H1 (cell line): Measurements from ENCODE around the gene MTX3. TPM values are rescaled to one million over a fixed set of nuclear protein-coding genes. Genes with fewer than 3 reads are reported as not detected.

Experiments used
- GTF2F1 ChIP-seq: IDR thresholded peaks from 2 replicates; pipeline ENCODE4 v1.6.1; 2012; ENCODE audit warnings: low read depth, low read length, improper control_type of control experiment, borderline replicate concordance
- NRF1 ChIP-seq: IDR thresholded peaks from 2 replicates; pipeline ENCODE4 v1.6.1; 2011; ENCODE audit warnings: mild to moderate bottlenecking, low read depth, low read length, improper control_type of control experiment
- RNF2 ChIP-seq: fragments of 200-900, 300-1000 bp; sonication (generic); IDR thresholded peaks from 2 replicates; pipeline ENCODE4 v1.7.1; 2016; ENCODE audit warnings: borderline replicate concordance, low read depth, mild to moderate bottlenecking, antibody characterized with exemption, low read length; ENCODE audit not compliant: poor library complexity, severe bottlenecking; ENCODE audit errors: missing control alignments
- SIN3A ChIP-seq, 2 experiments: IDR thresholded peaks in 1 of 2; conservative IDR thresholded peaks in 1 of 2; 2 replicates each; pipeline ENCODE4 v1.6.1; 2011 to 2012; ENCODE audit warnings: low read length in 2 of 2, improper control_type of control experiment in 1 of 2, low read depth in 1 of 2, mild to moderate bottlenecking in 1 of 2
- SIRT6 ChIP-seq: IDR thresholded peaks from one replicate; pipeline ENCODE4 v1.7.1; 2012; ENCODE audit warnings: low read length, inconsistent platforms
- TCF12 ChIP-seq: IDR thresholded peaks from 2 replicates; pipeline ENCODE4 v1.6.1; 2011; ENCODE audit warnings: low read depth, mild to moderate bottlenecking, low read length
- polyA plus RNA-seq, 7 experiments: library from polyadenylated mRNA; depleted of rRNA in 3 of 7; stranded (reverse) in 5 of 7; unstranded in 2 of 7; fragments of >200 nt in 5 of 7; fragments of 200-250 nt in 2 of 7; gene quantifications; 1 replicate in 5 of 7; 2 replicates in 1 of 7; 4 replicates in 1 of 7; pipeline versions ENCODE4 v1.2.1 to v1.2.3, GENCODE V29; 2011 to 2013; ENCODE audit warnings: missing spikeins in 2 of 7, mixed read lengths in 2 of 7
- total RNA-seq: library from RNA; stranded (reverse); fragmentation: NEBNext Ultra II Directional; extraction: Animal tissue kit (Norgen Biotek cat#: 25700); gene quantifications from 2 replicates; pipeline ENCODE4 v1.2.1, GENCODE V29; 2021
- TF ChIP-seq, protein P1 (sequence below): IDR thresholded peaks from 2 replicates; pipeline ENCODE4 v1.6.1; 2012; ENCODE audit warnings: inconsistent platforms
- TF ChIP-seq, protein P2 (sequence below): IDR thresholded peaks from 2 replicates; pipeline ENCODE4 v1.6.1; 2012; ENCODE audit warnings: inconsistent platforms

The MTX3 gene
- total and polyA plus RNA-seq, 2 of the 8 experiments (the other 6 are each of a cell fraction or from before 2014, with no cell fraction given), result 9.4 to 28.8 TPM

- TF ChIP-seq RNF2 (no peak), GTF2F1 (no peak), SIN3A (conservative IDR thresholded peaks at IDR 0.05 in 1 of 2, IDR thresholded peaks at IDR 0.05 in 1 of 2; ENCODE audit: low read depth in 1 of 2, low read length in 2 of 2) (no peak), SIRT6 (no peak), NRF1 (no peak), TCF12 (no peak)
- TF ChIP-seq, protein P1, sequence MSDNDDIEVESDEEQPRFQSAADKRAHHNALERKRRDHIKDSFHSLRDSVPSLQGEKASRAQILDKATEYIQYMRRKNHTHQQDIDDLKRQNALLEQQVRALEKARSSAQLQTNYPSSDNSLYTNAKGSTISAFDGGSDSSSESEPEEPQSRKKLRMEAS, result no peak
- TF ChIP-seq, protein P2, sequence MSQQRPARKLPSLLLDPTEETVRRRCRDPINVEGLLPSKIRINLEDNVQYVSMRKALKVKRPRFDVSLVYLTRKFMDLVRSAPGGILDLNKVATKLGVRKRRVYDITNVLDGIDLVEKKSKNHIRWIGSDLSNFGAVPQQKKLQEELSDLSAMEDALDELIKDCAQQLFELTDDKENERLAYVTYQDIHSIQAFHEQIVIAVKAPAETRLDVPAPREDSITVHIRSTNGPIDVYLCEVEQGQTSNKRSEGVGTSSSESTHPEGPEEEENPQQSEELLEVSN, result no peak
- TF ChIP-seq, all 59 proteins: peak for 0
Observed at GRCh38 chr5:80039650-80040049, 48.6 kb upstream of the MTX3 start (continued).
